Left ventricle myocardium inferior (tissue), 1 donor: ENCODE data around the gene SLC16A8. TPM values are rescaled to one million over a fixed set of nuclear protein-coding genes. Genes with fewer than 3 reads are reported as not detected.

Experiments used
- DNase-seq: peaks from one replicate; pipeline ENCODE4 v3.0.0-alpha.2; 2020
- H3K27ac ChIP-seq: fragments of 200-600 bp; replicated peaks from 2 replicates; pipeline ENCODE4 v1.8.0; 2021
- H3K27me3 ChIP-seq: fragments of 200-600 bp; 2 replicates; pipeline ENCODE4 v1.8.0; 2021; ENCODE audit warnings: low read depth
- H3K36me3 ChIP-seq: fragments of 200-600 bp; 2 replicates; pipeline ENCODE4 v1.8.0; 2021
- H3K4me1 ChIP-seq: fragments of 200-600 bp; 2 replicates; pipeline ENCODE4 v1.8.0; 2021
- H3K4me3 ChIP-seq: fragments of 200-600 bp; 2 replicates; pipeline ENCODE4 v1.8.0; 2021; ENCODE audit warnings: mild to moderate bottlenecking, moderate library complexity
- H3K9me3 ChIP-seq: fragments of 200-600 bp; replicated peaks from 2 replicates; pipeline ENCODE4 v1.8.0; 2021
- intact Hi-C: fragments of 100-400 bp; cut with micrococcal nuclease; formaldehyde crosslinking; loops from one replicate; pipeline ENCODE4 v1.11.0; 2022
- total RNA-seq: library from RNA; stranded (reverse); fragmentation: NEBNext Ultra II Directional; extraction: Animal tissue kit (Norgen Biotek cat#: 25700); gene quantifications from one replicate; pipeline ENCODE4 v1.2.1, GENCODE V29; 2021
- TF ChIP-seq, protein P1 (sequence below): fragments of 200-600 bp; IDR thresholded peaks from 2 replicates; pipeline ENCODE4 v1.8.0; 2021; ENCODE audit warnings: antibody characterized with exemption, mild to moderate bottlenecking, borderline replicate concordance
- donor health status: DM: no; HTN: yes; CAD: no; lungs with severe emphysema.

Gene SLC16A8
- total RNA-seq, 1 donor from 2014 or later, result not detected

DNA sequence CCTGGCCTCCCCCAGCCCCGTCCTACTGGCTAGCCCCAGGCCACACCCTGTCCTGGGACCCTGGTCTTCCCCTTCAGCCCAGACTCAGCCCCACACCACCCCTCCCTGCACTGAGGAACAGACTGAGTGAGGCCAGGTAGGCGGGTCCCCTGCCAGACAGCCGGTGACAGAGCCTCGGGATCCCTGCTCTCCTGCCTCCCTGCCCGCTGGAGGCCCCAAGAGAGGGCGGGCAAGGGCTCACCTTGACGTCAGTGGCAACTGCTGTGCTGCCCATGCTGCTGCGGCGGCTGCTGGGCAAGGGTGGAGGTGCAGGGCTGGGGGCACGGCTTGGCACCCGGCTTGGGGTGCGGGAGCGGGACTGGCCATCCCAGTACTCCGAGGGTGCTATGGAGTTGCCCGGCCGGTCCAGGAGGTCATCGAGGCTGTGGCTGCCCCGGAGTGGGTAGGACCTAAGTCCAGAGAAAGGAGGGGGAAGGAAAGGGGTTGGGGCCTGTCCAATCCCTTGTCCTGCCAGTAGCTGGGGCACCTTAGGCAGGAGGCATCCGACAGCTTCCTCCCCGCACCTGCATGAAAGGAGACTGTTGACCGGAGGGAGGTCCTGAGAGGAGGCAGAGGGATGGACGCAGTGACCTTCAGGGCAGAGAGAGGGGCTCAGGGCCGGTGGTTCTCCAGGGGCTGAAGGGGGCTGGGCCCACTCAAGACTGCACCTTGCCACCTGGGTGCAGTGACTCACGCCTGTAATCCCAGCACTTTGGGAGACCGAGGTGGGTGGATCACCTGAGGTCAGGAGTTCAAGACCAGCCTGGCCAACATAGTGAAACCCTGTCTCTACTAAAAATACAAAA lies 2.2 kb upstream of the SLC16A8 start:
- intact Hi-C loops, result no loop called here
- H3K36me3 ChIP-seq, result no peaks in the 10 kb centered on the region
- peaks cover 39% of the 10 kb centered on the region for H3K27me3 ChIP-seq
- H3K27ac ChIP-seq, result no peak overlapping the region
- TF ChIP-seq, protein P1, sequence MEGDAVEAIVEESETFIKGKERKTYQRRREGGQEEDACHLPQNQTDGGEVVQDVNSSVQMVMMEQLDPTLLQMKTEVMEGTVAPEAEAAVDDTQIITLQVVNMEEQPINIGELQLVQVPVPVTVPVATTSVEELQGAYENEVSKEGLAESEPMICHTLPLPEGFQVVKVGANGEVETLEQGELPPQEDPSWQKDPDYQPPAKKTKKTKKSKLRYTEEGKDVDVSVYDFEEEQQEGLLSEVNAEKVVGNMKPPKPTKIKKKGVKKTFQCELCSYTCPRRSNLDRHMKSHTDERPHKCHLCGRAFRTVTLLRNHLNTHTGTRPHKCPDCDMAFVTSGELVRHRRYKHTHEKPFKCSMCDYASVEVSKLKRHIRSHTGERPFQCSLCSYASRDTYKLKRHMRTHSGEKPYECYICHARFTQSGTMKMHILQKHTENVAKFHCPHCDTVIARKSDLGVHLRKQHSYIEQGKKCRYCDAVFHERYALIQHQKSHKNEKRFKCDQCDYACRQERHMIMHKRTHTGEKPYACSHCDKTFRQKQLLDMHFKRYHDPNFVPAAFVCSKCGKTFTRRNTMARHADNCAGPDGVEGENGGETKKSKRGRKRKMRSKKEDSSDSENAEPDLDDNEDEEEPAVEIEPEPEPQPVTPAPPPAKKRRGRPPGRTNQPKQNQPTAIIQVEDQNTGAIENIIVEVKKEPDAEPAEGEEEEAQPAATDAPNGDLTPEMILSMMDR, result no peak
- H3K4me3 ChIP-seq, result no peak overlapping the region
- H3K4me1 ChIP-seq, result peaks cover 21% of the 10 kb centered on the region
- no peak for DNase-seq
- no peaks in the 10 kb centered on the region for H3K9me3 ChIP-seq

DNA sequence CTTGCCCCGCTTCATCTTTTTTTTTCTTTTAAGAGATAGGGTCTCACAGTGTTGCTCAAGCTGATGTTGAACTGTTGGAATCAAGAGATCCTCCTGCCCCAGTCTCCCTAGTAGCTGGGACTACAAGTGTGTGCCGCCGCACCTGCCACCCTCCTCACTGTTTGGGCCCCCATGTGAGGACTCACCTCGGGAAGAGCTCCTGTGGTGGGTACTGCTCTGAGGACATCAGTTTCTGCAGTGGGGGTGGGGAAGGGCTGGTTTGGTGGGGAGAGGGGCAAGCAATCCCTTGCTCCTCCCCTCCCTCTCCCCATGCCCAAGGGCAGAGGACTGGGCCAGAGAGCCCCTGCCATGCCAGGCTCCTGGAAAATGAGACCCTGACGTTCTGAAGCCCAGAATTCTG lies 1.5 kb upstream of the SLC16A8 start:
- no peak for DNase-seq
- intact Hi-C loops, result no loop called here
- H3K27me3 ChIP-seq, result peaks cover 39% of the 10 kb centered on the region
- TF ChIP-seq, protein P1, result no peak
- H3K4me3 ChIP-seq, result no peak overlapping the region
- no peaks in the 10 kb centered on the region for H3K9me3 ChIP-seq
- no peak overlapping the region for H3K27ac ChIP-seq
- H3K36me3 ChIP-seq, result no peaks in the 10 kb centered on the region
- H3K4me1 ChIP-seq, result peaks cover 27% of the 10 kb centered on the region

DNA sequence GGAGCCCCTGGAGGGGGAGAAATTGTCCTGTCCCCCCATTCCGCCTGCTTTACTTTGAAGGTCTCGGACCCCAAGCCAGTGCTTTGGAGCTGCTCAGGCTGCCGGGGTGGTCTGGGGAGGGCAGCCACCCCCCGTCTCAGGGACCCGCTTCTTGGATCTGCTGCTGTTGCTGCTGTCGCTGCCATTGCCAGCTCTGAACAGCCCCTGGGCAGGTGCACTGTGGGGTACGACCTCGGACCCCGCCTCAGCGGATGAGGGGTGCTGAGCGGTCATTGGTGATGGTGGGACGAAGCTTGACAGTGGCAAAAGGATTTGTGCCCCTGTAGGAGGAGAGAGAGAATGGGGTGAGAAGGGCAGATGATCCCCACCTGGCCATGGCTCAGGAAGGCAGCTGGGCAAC lies 1.1 kb upstream of the SLC16A8 start:
- no peaks in the 10 kb centered on the region for H3K36me3 ChIP-seq
- H3K4me3 ChIP-seq, result no peak overlapping the region
- TF ChIP-seq, protein P1, result no peak
- H3K9me3 ChIP-seq, result no peaks in the 10 kb centered on the region
- DNase-seq, result no peak
- intact Hi-C loops, result no loop called here
- no peak overlapping the region for H3K27ac ChIP-seq
- H3K27me3 ChIP-seq, result peaks cover 39% of the 10 kb centered on the region
- peaks cover 27% of the 10 kb centered on the region for H3K4me1 ChIP-seq

DNA sequence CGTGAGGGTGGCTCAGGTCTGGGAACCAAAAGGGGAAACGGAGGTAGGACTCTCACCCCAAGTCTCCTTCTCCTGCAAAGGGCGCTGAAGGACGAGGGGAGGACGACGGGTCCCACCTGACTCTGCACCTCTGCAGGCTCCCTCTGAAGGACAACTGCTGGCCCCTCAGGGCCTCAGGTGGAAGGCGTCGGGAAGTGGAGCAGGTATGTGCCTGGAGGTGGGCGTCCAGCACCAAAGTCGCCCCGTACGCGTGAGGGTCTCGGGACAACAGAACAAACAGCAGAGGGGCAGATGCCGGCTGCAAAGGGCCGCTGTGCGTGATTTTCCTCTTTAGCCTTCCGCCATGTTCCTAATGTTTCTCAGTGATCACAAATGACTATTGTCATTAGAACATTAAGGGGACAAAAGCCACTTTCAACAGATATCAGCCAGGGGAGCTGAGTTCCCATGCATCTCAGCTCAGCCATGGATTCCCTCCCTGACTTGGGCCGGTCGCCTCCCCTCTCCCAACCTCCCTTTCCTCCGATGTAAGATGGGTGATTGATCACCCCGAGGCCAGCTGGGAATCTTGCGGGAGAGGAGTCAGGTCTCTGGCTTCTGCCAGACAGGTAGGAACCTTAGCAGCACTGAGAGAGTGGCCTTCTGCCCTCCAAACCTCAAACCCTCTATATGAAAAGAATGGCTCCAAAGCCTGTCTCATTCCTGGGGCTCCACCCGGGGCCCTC lies 836 bp downstream of the SLC16A8 start:
- no peaks in the 10 kb centered on the region for H3K9me3 ChIP-seq
- intact Hi-C loops, result no loop called here
- TF ChIP-seq, protein P1, result no peak
- H3K27ac ChIP-seq, result no peak overlapping the region
- H3K4me3 ChIP-seq, result peak overlapping the region; percentile 65
- peaks cover 21% of the 10 kb centered on the region for H3K4me1 ChIP-seq
- peaks cover 22% of the 10 kb centered on the region for H3K27me3 ChIP-seq
- no peaks in the 10 kb centered on the region for H3K36me3 ChIP-seq
- DNase-seq, result no peak

DNA sequence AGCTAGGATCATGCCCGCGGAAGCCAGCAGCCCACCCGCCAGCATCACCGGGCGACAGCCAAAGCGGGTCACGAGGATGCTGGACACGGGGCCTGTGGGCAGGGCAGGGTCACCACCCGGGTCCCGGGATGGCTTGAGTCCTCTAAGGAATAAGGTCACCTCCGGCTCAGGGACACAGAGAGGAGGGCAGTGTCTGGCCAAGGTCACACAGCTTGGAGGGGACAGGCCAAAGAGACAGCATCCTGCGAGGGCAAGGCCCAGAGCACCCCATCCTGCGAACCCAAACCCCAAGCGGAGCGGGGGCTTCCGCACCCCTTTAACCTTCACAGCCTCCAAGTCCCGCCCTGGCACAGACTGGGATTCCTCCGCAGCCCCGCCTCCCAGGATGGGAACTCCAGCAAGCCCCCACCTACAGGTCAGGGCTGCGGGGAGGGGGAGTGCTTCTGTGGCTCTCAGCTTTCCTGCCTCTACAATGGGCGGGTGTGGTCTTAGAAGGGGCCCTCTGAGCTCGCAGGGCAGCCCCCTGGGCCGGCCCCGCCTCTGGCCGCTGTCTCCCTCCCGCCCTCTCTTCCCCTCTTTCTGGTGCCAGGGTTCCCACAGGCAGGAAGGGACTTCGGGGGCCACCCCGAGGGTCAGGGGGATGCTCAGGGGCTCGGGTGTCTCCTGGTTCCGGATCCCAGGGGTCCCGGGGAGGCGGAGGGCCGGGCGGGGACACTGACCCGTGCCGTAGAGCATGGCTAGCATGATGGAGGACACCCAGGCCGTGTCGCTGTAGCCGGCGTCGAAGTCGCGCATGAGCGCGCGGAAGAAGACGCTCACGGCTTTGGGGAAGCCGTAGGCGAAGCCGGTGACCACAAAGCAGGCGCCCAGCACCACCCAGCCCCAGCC lies 1.8 kb downstream of the SLC16A8 start:
- H3K9me3 ChIP-seq, result no peaks in the 10 kb centered on the region
- no peak overlapping the region for H3K27ac ChIP-seq
- H3K4me3 ChIP-seq, result peak overlapping the region; percentile 65
- H3K4me1 ChIP-seq, result peaks cover 21% of the 10 kb centered on the region
- H3K36me3 ChIP-seq, result no peaks in the 10 kb centered on the region
- H3K27me3 ChIP-seq, result peaks cover 18% of the 10 kb centered on the region
- TF ChIP-seq, protein P1, result no peak
- DNase-seq, result no peak
- intact Hi-C loops, result no loop called here
